H1 (cell line): ENCODE data around the gene PHF8. TPM values are rescaled to one million over a fixed set of nuclear protein-coding genes. Genes with fewer than 3 reads are reported as not detected.

Source experiments
- CTCF ChIA-PET: fragments of 300-600 bp; sonication (Branson Sonifier 250); formaldehyde crosslinking; loops from one replicate; lab custom pipeline; 2021; ENCODE audit not compliant: partially characterized antibody; lab: Charles Lee
- POLR2A ChIA-PET: fragments of 300-600 bp; sonication (Branson Sonifier 250); formaldehyde crosslinking; loops from one replicate; lab custom pipeline; 2021; ENCODE audit warnings: inconsistent platforms; ENCODE audit not compliant: partially characterized antibody; lab: Charles Lee
- DNase-seq, 2 experiments: peaks; one replicate each; pipeline versions ENCODE4 v3.0.0 to v3.0.0-alpha.2; 2010 to 2022; ENCODE audit warnings: low spot score in 2 of 2, low read depth in 1 of 2, mixed read lengths in 1 of 2
- FAIRE-seq: peaks from 2 replicates; lab custom pipeline; 2011; peaks lifted over from hg19 to GRCh38; lab: Jason Lieb, UNC
- H2AFZ ChIP-seq: 2 replicates; pipeline ENCODE4 v1.8.1; 2012; ENCODE audit warnings: low read length, inconsistent platforms
- H2AK5ac ChIP-seq: 2 replicates; pipeline ENCODE4 v1.6.1; 2013; ENCODE audit warnings: low read depth, low read length
- H2BK120ac ChIP-seq: replicated peaks from 2 replicates; pipeline ENCODE3; 2013; ENCODE audit warnings: low read depth, low read length, inconsistent platforms
- H2BK12ac ChIP-seq: 2 replicates; pipeline ENCODE4 v1.6.1; 2013; ENCODE audit warnings: low read depth, low read length
- H2BK15ac ChIP-seq: 2 replicates; pipeline ENCODE4 v1.6.1; 2013; ENCODE audit warnings: low read length
- H2BK20ac ChIP-seq: 2 replicates; pipeline ENCODE4 v1.6.1; 2013; ENCODE audit warnings: low read length
- H2BK5ac ChIP-seq: 2 replicates; pipeline ENCODE4 v1.6.1; 2013; ENCODE audit warnings: low read depth, low read length
- H3K14ac ChIP-seq: 2 replicates; pipeline ENCODE4 v1.6.1; 2013; ENCODE audit warnings: inconsistent platforms; ENCODE audit not compliant: insufficient read length
- H3K18ac ChIP-seq: 2 replicates; pipeline ENCODE4 v1.6.1; 2013; ENCODE audit warnings: low read length; ENCODE audit errors: extremely low read depth
- H3K23ac ChIP-seq: 2 replicates; pipeline ENCODE4 v1.6.1; 2013; ENCODE audit warnings: inconsistent platforms; ENCODE audit not compliant: insufficient read length
- H3K23me2 ChIP-seq: 2 replicates; pipeline ENCODE4 v1.6.1; 2013; ENCODE audit warnings: low read depth, low read length
- H3K27ac ChIP-seq: 2 replicates; pipeline ENCODE4 v1.6.1; 2011; ENCODE audit warnings: low read depth, low read length, inconsistent platforms
- H3K27me3 ChIP-seq, 4 experiments: replicated peaks in 1 of 4; 1 replicate in 1 of 4; 2 replicates in 3 of 4; pipeline versions ENCODE4 v1.6.1 to v1.8.1; 2011 to 2013; ENCODE audit warnings: low read length in 3 of 4, mild to moderate bottlenecking in 3 of 4, inconsistent platforms in 2 of 4, mixed read lengths in 2 of 4, moderate library complexity in 1 of 4; ENCODE audit not compliant: control insufficient read depth in 3 of 4, insufficient read depth in 3 of 4; ENCODE audit errors: extremely low read depth in 1 of 4
- H3K36me3 ChIP-seq, 4 experiments: 2 replicates each; pipeline versions ENCODE4 v1.6.1 to v1.8.1; 2011 to 2013; ENCODE audit warnings: mild to moderate bottlenecking in 4 of 4, low read length in 3 of 4, moderate library complexity in 2 of 4, control low read depth in 1 of 4, inconsistent platforms in 1 of 4; ENCODE audit not compliant: insufficient read depth in 4 of 4, control insufficient read depth in 2 of 4
- H3K4ac ChIP-seq: replicated peaks from 2 replicates; pipeline ENCODE3; 2013; ENCODE audit warnings: low read length, low read depth, mixed read lengths, inconsistent platforms; ENCODE audit not compliant: insufficient read length
- H3K4me1 ChIP-seq, 4 experiments: replicated peaks in 1 of 4; 1 replicate in 1 of 4; 2 replicates in 3 of 4; pipeline versions ENCODE4 v1.6.1 to v1.8.1; 2011 to 2013; ENCODE audit warnings: low read length in 3 of 4, inconsistent platforms in 2 of 4, mixed read lengths in 1 of 4; ENCODE audit not compliant: insufficient read depth in 4 of 4, control insufficient read depth in 3 of 4
- H3K4me2 ChIP-seq, 2 experiments: 2 replicates each; pipeline versions ENCODE4 v1.6.1 to v1.8.1; 2011 to 2013; ENCODE audit warnings: low read depth in 2 of 2, low read length in 2 of 2, control low read depth in 1 of 2, inconsistent platforms in 1 of 2, mild to moderate bottlenecking in 1 of 2; ENCODE audit not compliant: insufficient read depth in 1 of 2
- H3K4me3 ChIP-seq, 4 experiments: fragments of 200-600, 300-600 bp in 1 of 4; sonication (generic), shearing (Covaris generic), sonication (Bioruptor Twin) in 1 of 4; 2 replicates each; pipeline versions ENCODE4 v1.5.1 to v1.8.1; 2011 to 2016; ENCODE audit warnings: low read length in 4 of 4, low read depth in 3 of 4, control low read depth in 2 of 4, inconsistent platforms in 2 of 4, mild to moderate bottlenecking in 2 of 4, mixed read lengths in 1 of 4, moderate library complexity in 1 of 4; ENCODE audit not compliant: insufficient read depth in 2 of 4; ENCODE audit errors: extremely low read depth in 1 of 4
- H3K56ac ChIP-seq: replicated peaks from 2 replicates; pipeline ENCODE3; 2013; ENCODE audit warnings: low read depth, mild to moderate bottlenecking, mixed read lengths, low read length, inconsistent platforms; ENCODE audit not compliant: insufficient read length
- H3K79me1 ChIP-seq: 2 replicates; pipeline ENCODE4 v1.6.1; 2013; ENCODE audit warnings: low read depth, low read length, control low read depth
- H3K79me2 ChIP-seq, 2 experiments: 2 replicates each; pipeline versions ENCODE4 v1.6.1 to v1.8.1; 2012 to 2013; ENCODE audit warnings: low read length in 2 of 2, mild to moderate bottlenecking in 2 of 2, inconsistent platforms in 1 of 2; ENCODE audit not compliant: insufficient read depth in 2 of 2, control insufficient read depth in 1 of 2
- H3K9ac ChIP-seq, 4 experiments: replicated peaks in 1 of 4; 1 replicate in 1 of 4; 2 replicates in 3 of 4; pipeline versions ENCODE4 v1.6.1 to v1.8.1; 2011 to 2013; ENCODE audit warnings: low read depth in 3 of 4, low read length in 3 of 4, control low read depth in 2 of 4, mild to moderate bottlenecking in 2 of 4, moderate library complexity in 2 of 4, inconsistent platforms in 1 of 4; ENCODE audit errors: extremely low read depth in 1 of 4
- H3K9me3 ChIP-seq, 2 experiments: 2 replicates each; pipeline versions ENCODE4 v1.6.1 to v1.8.1; 2012 to 2013; ENCODE audit warnings: mild to moderate bottlenecking in 2 of 2, moderate library complexity in 2 of 2, control low read depth in 1 of 2, inconsistent platforms in 1 of 2, low read depth in 1 of 2, low read length in 1 of 2, mixed read lengths in 1 of 2; ENCODE audit not compliant: insufficient read depth in 2 of 2
- H4K20me1 ChIP-seq, 2 experiments: replicated peaks in 1 of 2; 2 replicates each; pipeline versions ENCODE3 to v1.8.1; 2011 to 2013; ENCODE audit warnings: inconsistent platforms in 2 of 2, low read length in 2 of 2, mild to moderate bottlenecking in 1 of 2; ENCODE audit not compliant: insufficient read depth in 2 of 2, control insufficient read depth in 1 of 2
- H4K5ac ChIP-seq: 2 replicates; pipeline ENCODE4 v1.6.1; 2013; ENCODE audit warnings: low read length, low read depth, mixed read lengths, inconsistent platforms; ENCODE audit not compliant: insufficient read length
- H4K8ac ChIP-seq: 2 replicates; pipeline ENCODE4 v1.8.0; 2013; ENCODE audit warnings: mild to moderate bottlenecking, moderate library complexity, low read length, inconsistent platforms; ENCODE audit not compliant: insufficient read depth; ENCODE audit errors: extremely low read depth
- H4K91ac ChIP-seq: replicated peaks from 2 replicates; pipeline ENCODE3; 2013; ENCODE audit warnings: low read length, mixed read lengths, inconsistent platforms; ENCODE audit not compliant: insufficient read length
- NRF1 ChIP-seq: IDR thresholded peaks from 2 replicates; pipeline ENCODE4 v1.6.1; 2011; ENCODE audit warnings: mild to moderate bottlenecking, low read depth, low read length, improper control_type of control experiment
- WGBS, 2 experiments: shearing (Covaris generic) in 1 of 2; methylation state at CpG; one replicate each; pipeline versions ENCODE4 v1.1.6 to v1.1.7; 2013 to 2015; ENCODE audit warnings: low lambda C conversion rate in 2 of 2, mixed read lengths in 2 of 2, inconsistent platforms in 1 of 2, low coverage in 1 of 2, missing lambda C conversion rate in 1 of 2; ENCODE audit not compliant: insufficient replicate concordance in 2 of 2, insufficient coverage in 1 of 2, insufficient read length in 1 of 2; ENCODE audit errors: extremely low coverage in 1 of 2, missing lambda C conversion rate in 1 of 2; 5-methylcytosine and 5-hydroxymethylcytosine counted together
- polyA plus RNA-seq, 7 experiments: library from polyadenylated mRNA; depleted of rRNA in 3 of 7; stranded (reverse) in 5 of 7; unstranded in 2 of 7; fragments of >200 nt in 5 of 7; fragments of 200-250 nt in 2 of 7; gene quantifications; 1 replicate in 5 of 7; 2 replicates in 1 of 7; 4 replicates in 1 of 7; pipeline versions ENCODE4 v1.2.1 to v1.2.3, GENCODE V29; 2011 to 2013; ENCODE audit warnings: missing spikeins in 2 of 7, mixed read lengths in 2 of 7
- total RNA-seq: library from RNA; stranded (reverse); fragmentation: NEBNext Ultra II Directional; extraction: Animal tissue kit (Norgen Biotek cat#: 25700); gene quantifications from 2 replicates; pipeline ENCODE4 v1.2.1, GENCODE V29; 2021

Gene PHF8
- total and polyA plus RNA-seq, 2 of the 8 experiments (the other 6 are each of a cell fraction or from before 2014, with no cell fraction given), result 14.6 to 27.6 TPM

- Histone ChIP-seq H3K14ac (no peak overlapping the region), H3K79me2 (no peaks in the 10 kb centered on the region), H2BK20ac (no peak overlapping the region), H3K4me2 (no peak overlapping the region), H2BK12ac (no peak overlapping the region), H3K4ac (no peak overlapping the region), H2BK120ac (no peak overlapping the region), H3K9me3 (no peaks in the 10 kb centered on the region), H3K27me3 (no peaks in the 10 kb centered on the region), H2BK5ac (no peak overlapping the region), H3K4me1 (no peaks in the 10 kb centered on the region), H3K18ac (no peak overlapping the region), H2AK5ac (no peak overlapping the region), H3K9ac (no peak overlapping the region), H3K4me3 (no peak overlapping the region), H3K36me3 (no peaks in the 10 kb centered on the region), H4K8ac (no peak overlapping the region), H3K56ac (no peak overlapping the region), H2AFZ (no peak overlapping the region), H2BK15ac (no peak overlapping the region), H3K23ac (no peak overlapping the region), H3K79me1 (no peaks in the 10 kb centered on the region), H4K5ac (no peak overlapping the region), H3K23me2 (no peaks in the 10 kb centered on the region), H4K20me1 (no peaks in the 10 kb centered on the region), H4K91ac (no peak overlapping the region), H3K27ac (no peak overlapping the region)
- POLR2A ChIA-PET, result interaction anchor here (0.6 kb wide), 1 partner anchor 17 kb away, joined by 3 read pairs; no protein-coding TSS in a partner anchor
- 89% methylated on average over 2 of the region's 2 CpGs; no CpG with 5 or more reads in 1 of the 2 experiments for WGBS, 2 experiments
- DNase-seq, result no peak
- no peak for FAIRE-seq
- CTCF ChIA-PET, result interaction anchor here (1.0 kb wide), 1 partner anchor 11 kb away, joined by 3 read pairs; no protein-coding TSS in a partner anchor
- no peak for TF ChIP-seq NRF1
Measured at GRCh38 chrX:54090880-54091279, 46.6 kb upstream of the PHF8 start.
